Stimulated activated CD4-positive, alpha-beta T cell treated with anti-CD3 and anti-CD28 coated beads, Interleukin-15, amount 100 ng/mL, for 24 hours (primary cell): ENCODE measurements around the gene A2ML1.
"Not testable (repeated sequence)": the region's sequence is repeated elsewhere in the genome, so short reads cannot be mapped to it uniquely, and the experiment has no call there.

ENCODE experiments used
- DNase-seq: peaks from one replicate; pipeline ENCODE4 v3.0.0-alpha.2; 2020

A2ML1 gene

GRCh38 chr12:8911606-8912268, 89.3 kb downstream of the A2ML1 start:
- no peak for DNase-seq

DNA sequence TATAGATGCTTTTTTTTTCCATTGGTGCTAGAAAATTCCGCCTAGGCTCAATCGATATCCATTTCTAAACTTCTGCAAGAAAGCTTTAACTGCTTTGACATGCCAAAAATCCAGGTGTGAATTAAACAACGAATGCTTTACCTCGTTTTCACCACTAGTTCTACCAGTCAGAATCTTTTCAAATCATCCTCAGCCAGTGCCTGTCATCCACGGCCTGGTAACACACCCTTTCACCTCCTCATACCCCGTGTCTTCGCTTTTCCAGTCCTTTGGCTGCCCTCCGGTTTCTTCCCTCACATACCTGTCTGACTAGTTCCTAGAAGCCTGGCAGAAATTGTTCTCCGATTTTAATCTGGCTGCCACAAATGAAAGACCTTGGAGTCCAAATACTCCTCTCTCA, 90.5 kb downstream of the A2ML1 start:
- DNase-seq = peak; percentile 6

DNA sequence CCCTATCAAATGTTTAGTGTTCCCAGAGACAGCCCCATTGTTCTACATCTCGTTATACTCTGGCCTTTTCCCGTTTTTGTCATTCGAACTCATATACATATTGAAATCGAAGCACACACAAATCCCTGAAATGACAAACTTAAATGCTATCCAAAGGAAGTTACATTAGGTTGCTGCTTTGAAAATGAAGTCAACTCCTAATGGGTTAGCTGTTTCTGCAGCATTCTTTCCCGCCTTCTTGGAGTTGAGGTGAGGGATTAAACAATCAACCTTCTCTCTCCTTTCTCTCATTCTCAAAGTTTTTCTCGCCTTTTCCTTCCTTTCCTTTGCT, 91.2 kb downstream of the A2ML1 start:
- no peak for DNase-seq

- DNase-seq = peak; percentile 84
Measured at GRCh38 chr12:8914033-8914715, 91.8 kb downstream of the A2ML1 start, which contains the start of gene PHC1. Gene PHC1, plus strand, starts transcription at chr12:8914509. Its CDS starts 3,169 bp downstream, at chr12:8917678.

DNA sequence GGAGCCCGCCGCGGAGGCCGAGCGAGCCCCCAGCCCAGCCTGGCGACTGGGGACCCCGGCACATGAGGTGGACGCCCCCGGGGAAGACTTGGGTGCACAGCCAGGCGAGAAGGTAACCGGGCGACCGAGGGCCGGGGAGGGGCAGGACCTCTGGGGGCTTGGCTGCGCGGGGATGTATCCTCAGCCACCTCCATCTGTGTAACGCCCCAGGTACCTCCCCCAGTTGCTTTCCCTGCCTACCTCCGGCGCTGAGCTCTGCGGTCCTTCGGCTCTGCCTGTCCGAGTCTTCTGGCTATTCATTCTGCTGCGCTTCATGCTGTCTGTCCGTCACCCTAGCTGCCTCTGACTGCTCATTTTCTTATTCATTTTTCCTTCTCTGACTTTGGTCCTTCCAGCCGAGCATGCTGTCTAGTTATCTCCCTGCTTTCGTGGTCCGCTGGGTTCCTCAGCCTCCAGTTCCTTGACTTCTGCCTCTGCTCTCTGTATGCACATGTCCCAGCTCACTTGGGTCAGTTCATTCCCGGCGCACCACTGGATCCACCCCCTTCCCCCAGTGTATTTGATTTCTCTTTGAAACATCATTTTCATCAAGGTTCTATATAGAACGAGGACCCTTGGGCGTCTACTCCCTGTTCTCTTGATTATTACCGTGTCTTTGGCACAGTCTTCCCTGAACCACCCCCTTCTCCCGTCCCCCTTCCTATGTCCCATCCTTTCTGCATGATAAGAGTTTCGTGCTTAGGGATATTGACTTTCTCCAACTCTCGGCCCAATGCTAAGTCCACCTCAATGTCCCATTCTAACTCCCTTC, 92.5 kb downstream of the A2ML1 start:
- DNase-seq = peak; percentile 75

DNA sequence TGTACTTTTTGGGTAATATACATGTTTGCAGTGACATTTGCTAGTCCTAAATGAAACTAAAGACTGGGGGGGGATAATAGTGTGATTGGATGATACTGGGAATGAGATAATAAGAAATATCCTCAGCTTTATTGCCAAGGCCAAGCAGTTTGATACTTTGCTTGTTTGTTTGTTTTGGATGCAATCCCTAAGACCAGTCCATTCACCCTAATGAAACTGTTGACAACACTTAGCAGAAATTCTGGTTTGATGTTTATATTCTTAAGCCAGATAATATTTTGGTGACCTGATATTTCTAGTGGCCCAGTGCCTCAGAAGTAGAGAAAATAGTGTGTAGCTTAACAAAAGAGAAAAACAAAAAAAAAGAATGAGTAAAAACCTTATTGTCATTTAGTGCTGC, 93.7 kb downstream of the A2ML1 start:
- DNase-seq = no peak

DNA sequence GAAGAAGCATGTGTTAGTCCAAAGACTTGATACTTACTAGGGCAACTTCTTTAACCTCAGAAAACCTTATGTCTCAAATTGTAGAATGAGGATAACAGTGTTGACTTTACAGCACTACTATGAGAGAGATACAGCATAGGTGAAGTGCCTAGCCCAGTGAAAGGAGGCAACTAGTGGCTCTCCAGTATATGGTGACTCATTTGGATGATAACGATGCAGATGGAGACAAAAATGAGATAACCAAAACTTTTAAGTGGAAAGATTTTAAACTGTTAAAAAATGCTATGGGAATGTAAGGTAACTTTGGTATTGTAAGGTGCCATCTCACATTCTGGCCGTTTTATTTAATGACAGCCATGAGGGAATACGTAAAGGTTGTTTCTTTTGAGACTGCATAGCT, 94.6 kb downstream of the A2ML1 start:
- DNase-seq = no peak

GRCh38 chr12:8917751-8918150, 95.3 kb downstream of the A2ML1 start:
- no peak for DNase-seq

DNA sequence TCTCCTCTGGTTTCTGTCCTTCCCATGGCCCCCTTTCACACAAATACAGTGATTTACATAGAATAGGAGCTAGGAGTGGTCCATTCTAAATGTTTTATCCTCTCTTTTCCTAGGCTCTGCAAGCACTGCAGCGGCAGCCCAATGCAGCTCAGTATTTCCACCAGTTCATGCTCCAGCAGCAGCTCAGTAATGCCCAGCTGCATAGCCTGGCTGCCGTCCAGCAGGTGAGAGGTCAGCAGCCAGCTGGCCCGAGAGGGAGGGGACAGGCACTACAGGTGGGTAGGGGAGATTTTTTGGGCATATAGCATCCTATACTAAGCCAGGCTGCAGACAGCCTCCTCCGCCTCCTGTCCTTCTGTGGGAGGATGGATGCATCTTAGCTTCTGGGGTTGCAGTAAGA, 97.2 kb downstream of the A2ML1 start:
- DNase-seq = not testable (repeated sequence)

GRCh38 chr12:8922544-8922943, 100.1 kb downstream of the A2ML1 start:
- no peak for DNase-seq
